Gastroesophageal sphincter (tissue), 4 donors: Measurements from ENCODE around the gene SEMA3C. TPM values are rescaled to one million over a fixed set of nuclear protein-coding genes. Genes with fewer than 3 reads are reported as not detected.

Experiments
- ATAC-seq: fragments of 150-250 bp; one replicate; pipeline ENCODE4 v1.9.1; 2016; ENCODE audit warnings: mild to moderate bottlenecking, moderate library complexity
- H3K27ac ChIP-seq, 4 donors: fragments of 200-600 bp; sonication (generic) in 3 of 4; 1 replicate in 3 of 4; 2 replicates in 1 of 4; pipeline ENCODE4 v1.5.1; 2016 to 2019
- H3K27me3 ChIP-seq: fragments of 200-600 bp; sonication (generic); one replicate; pipeline ENCODE4 v1.5.1; 2019
- H3K36me3 ChIP-seq, 2 donors: fragments of 200-600 bp; sonication (generic); one replicate each; pipeline ENCODE4 v1.5.1; 2019; ENCODE audit warnings: control low read depth in 1 of 2
- H3K4me1 ChIP-seq, 3 donors: fragments of 200-600 bp; sonication (generic); 1 replicate in 2 of 3; 2 replicates in 1 of 3; pipeline ENCODE4 v1.5.1; 2016 to 2019; ENCODE audit warnings: control low read depth in 2 of 3
- H3K4me3 ChIP-seq, 2 donors: fragments of 200-600 bp; sonication (generic); one replicate each; pipeline ENCODE4 v1.5.1; 2019; ENCODE audit warnings: mild to moderate bottlenecking in 1 of 2, moderate library complexity in 1 of 2
- H3K9me3 ChIP-seq, 3 donors: fragments of 200-600 bp; sonication (generic); one replicate each; pipeline ENCODE4 v1.5.1; 2017 to 2019; ENCODE audit warnings: control low read depth in 2 of 3
- EP300 ChIP-seq: sonication (generic); formaldehyde crosslinking; IDR thresholded peaks from one replicate; pipeline ENCODE4 v1.6.1; 2017; ENCODE audit warnings: antibody characterized with exemption, mild to moderate bottlenecking
- POLR2A ChIP-seq, 2 donors: fragments of 450-650 bp; IDR thresholded peaks; one replicate each; pipeline ENCODE4 v1.6.1; 2017; ENCODE audit warnings: antibody characterized with exemption in 2 of 2, mild to moderate bottlenecking in 2 of 2, moderate library complexity in 1 of 2
- POLR2AphosphoS5 ChIP-seq: sonication (generic); formaldehyde crosslinking; IDR thresholded peaks from one replicate; pipeline ENCODE4 v1.6.1; 2017; ENCODE audit warnings: antibody characterized with exemption
- WGBS, 2 donors: methylation state at CpG; one replicate each; pipeline ENCODE4 v1.1.5; 2018; ENCODE audit warnings: low coverage in 1 of 2; 5-methylcytosine and 5-hydroxymethylcytosine counted together
- total RNA-seq, 4 donors: library from RNA; depleted of rRNA; stranded (reverse); fragments of >200 nt; gene quantifications; one replicate each; pipeline ENCODE4 v1.1.0, GENCODE V29; 2016
- TF ChIP-seq, protein P1 (sequence below), 4 experiments: fragments of 200-600 bp in 2 of 4; fragments of 450-650 bp in 2 of 4; sonication (generic) in 1 of 4; IDR thresholded peaks; one replicate each; pipeline ENCODE4 v1.5.1; 2017 to 2019; ENCODE audit warnings: antibody characterized with exemption in 4 of 4, mild to moderate bottlenecking in 2 of 4, moderate library complexity in 2 of 4

SEMA3C gene
- total RNA-seq, 4 donors from 2014 or later = 115 to 189 (median 160) TPM

DNA sequence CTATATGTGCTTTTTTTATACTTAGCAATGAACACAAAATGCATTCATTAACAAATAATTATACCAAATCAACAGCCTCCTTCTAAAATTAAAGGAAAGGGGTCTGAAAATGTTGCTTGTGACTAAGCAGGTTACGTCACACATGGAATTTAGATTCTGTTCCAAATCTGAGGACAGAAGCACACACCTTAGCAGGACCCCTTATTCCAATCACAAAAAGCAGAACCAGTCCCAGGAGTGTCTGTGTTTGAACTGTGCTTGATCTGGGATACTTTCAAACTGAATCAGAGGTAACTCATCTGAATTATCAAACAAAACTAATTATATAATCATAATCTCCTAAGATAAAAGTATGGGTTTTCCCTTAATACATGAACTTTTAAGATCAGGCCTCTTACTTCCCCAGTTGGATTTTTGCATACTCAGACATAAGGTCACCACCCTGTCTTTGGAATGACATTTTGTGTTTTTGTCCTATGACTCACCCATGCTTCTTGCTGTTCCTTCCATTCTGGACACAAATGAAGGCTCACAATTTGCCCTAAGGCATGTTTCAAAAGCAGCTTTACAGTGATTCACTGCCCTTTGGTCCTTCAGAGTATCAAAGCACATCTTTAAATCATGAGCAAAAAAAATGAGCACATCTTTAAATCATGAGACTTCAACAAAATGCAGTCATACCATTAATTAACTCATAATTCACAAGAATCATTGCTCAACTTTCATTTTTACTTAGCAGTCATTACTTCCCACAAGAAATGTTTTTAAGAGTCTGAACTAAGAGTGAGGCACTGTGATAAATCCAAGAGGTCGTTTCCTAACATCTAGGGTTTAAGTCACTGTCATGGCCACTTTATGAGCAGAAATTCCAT lies 35.5 kb downstream of the SEMA3C start:
- H3K4me3 ChIP-seq = peak overlapping the region in 1 of 2 donors; percentile 8

DNA sequence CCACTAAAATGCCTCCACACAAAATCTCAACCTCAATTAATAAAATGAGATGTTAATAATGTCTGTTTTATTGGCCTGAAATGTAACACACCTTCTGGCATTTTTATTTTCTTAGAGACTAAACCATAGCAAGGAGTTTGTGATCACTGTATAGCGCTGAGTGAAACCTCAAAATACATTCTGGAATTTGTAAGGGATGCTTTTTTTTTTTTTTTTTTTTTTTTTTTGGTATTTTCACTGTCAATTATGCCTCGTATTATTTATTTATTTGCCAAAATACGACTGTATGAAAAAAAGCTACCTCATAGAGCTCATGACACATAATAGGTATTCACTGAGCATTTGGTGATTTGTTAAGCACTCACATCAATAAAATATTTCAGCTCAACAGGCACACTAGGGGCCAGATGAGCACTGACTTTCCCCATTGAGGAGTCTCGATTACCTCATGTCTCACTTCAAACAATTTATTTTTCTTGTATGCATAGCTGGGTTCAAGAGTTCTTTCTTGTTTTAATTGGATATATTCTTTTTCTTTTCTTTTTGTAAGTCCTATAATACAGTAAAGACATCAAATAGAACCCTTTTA lies 36.5 kb downstream of the SEMA3C start:
- H3K27me3 ChIP-seq = no peaks in the 10 kb centered on the region
- H3K4me1 ChIP-seq = peaks cover 6 to 77% (median 19%) of the 10 kb centered on the region in 3 donors
- peak overlapping the region in 2 of 4 donors; percentile 75 to 80 for H3K27ac ChIP-seq
- H3K9me3 ChIP-seq = no peaks in the 10 kb centered on the region
- H3K36me3 ChIP-seq = no peaks in the 10 kb centered on the region
- TF ChIP-seq EP300 (no peak), POLR2AphosphoS5 (no peak), POLR2A (IDR thresholded peaks at IDR 0.05) (no peak)
- TF ChIP-seq, protein P1, sequence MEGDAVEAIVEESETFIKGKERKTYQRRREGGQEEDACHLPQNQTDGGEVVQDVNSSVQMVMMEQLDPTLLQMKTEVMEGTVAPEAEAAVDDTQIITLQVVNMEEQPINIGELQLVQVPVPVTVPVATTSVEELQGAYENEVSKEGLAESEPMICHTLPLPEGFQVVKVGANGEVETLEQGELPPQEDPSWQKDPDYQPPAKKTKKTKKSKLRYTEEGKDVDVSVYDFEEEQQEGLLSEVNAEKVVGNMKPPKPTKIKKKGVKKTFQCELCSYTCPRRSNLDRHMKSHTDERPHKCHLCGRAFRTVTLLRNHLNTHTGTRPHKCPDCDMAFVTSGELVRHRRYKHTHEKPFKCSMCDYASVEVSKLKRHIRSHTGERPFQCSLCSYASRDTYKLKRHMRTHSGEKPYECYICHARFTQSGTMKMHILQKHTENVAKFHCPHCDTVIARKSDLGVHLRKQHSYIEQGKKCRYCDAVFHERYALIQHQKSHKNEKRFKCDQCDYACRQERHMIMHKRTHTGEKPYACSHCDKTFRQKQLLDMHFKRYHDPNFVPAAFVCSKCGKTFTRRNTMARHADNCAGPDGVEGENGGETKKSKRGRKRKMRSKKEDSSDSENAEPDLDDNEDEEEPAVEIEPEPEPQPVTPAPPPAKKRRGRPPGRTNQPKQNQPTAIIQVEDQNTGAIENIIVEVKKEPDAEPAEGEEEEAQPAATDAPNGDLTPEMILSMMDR (IDR thresholded peaks at IDR 0.05) = no peak
- no peak for ATAC-seq
- WGBS, 2 donors = 69 to 86% methylated on average over 3 to 4 of the region's 4 CpGs
- H3K4me3 ChIP-seq = no peak overlapping the region

More for the DNA sequence above, 35.5 kb downstream of the SEMA3C start:
- Histone ChIP-seq H3K27me3 (no peaks in the 10 kb centered on the region), H3K27ac (peak overlapping the region; percentile 74 to 80 (median 76)), H3K4me1 (peaks cover 6 to 74% (median 19%) of the 10 kb centered on the region in 3 donors), H3K36me3 (peaks cover 0 to 5% of the 10 kb centered on the region in 2 donors), H3K9me3 (no peaks in the 10 kb centered on the region)
- peak; percentile 91 for ATAC-seq
- 19 to 25% methylated on average over 2 of the region's 2 CpGs for WGBS, 2 donors
- TF ChIP-seq POLR2AphosphoS5 (peak; percentile 94), POLR2A (IDR thresholded peaks at IDR 0.05) (no peak)

DNA sequence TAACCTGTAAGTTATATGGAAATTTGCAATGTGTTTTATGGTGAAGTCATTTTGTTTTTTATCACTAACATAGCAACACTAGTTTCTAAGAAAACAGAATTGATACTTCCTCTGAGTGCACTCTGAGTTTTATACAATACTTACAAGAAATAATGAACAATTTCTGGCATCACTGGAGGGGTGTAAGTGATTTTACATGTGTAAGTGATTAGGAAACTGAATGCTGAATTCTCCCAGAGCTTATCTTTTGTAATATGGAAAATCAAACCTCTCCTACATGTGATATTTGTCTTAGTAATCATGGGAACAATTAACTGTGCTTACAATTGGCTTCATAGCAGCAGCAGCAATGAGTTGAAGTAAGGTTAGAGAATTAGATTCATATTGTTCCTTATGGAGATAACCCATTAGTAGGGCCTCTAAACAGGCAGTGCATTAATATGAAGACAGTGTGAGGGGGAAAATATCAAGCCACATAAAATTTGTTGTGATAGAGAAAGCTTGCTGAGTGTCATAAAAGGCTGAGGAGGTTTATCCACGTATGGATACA lies 37.4 kb downstream of the SEMA3C start:
- no peaks in the 10 kb centered on the region for H3K27me3 ChIP-seq
- WGBS, 2 donors = 33 to 88% methylated on average over 1 of the region's 1 CpG
- ATAC-seq = no peak
- H3K27ac ChIP-seq = peak overlapping the region in 3 of 4 donors; percentile 45 to 80 (median 75)
- peaks cover 6 to 83% (median 19%) of the 10 kb centered on the region in 3 donors for H3K4me1 ChIP-seq
- no peak overlapping the region for H3K4me3 ChIP-seq
- H3K9me3 ChIP-seq = no peaks in the 10 kb centered on the region
- TF ChIP-seq POLR2AphosphoS5 (no peak), EP300 (no peak), POLR2A (IDR thresholded peaks at IDR 0.05) (no peak)
- TF ChIP-seq, protein P1 (IDR thresholded peaks at IDR 0.05) = no peak
- H3K36me3 ChIP-seq = no peaks in the 10 kb centered on the region

DNA sequence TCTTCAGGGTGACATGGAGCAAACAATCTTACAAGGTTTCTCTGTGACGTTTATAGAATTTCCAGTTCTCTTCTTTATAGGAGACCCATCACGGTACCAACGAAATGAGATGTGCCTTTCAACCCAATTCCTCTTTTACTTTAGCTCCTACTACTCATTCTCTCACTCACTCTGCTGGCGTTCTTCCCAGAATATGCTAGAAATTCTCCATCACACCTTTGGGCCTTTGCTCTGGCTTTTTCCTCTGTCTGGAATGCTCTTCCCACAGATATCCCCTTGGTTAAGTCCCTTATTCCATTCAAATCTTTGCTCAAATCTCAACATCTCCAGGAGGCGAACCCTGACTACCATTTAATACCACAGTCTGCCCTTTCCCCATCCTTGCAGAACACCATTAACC lies 39.0 kb downstream of the SEMA3C start:
- Histone ChIP-seq H3K27ac (peak overlapping the region; percentile 5 to 80 (median 60)), H3K9me3 (no peaks in the 10 kb centered on the region), H3K4me3 (no peak overlapping the region), H3K36me3 (no peaks in the 10 kb centered on the region), H3K27me3 (no peaks in the 10 kb centered on the region), H3K4me1 (peaks cover 6 to 67% (median 19%) of the 10 kb centered on the region in 3 donors)
- no peak for TF ChIP-seq POLR2AphosphoS5
- TF ChIP-seq EP300 = no peak
- TF ChIP-seq POLR2A (IDR thresholded peaks at IDR 0.05) = no peak
- TF ChIP-seq, protein P1 (IDR thresholded peaks at IDR 0.05) = no peak
- 34 to 47% methylated on average over 5 of the region's 5 CpGs for WGBS, 2 donors
- ATAC-seq = no peak

DNA sequence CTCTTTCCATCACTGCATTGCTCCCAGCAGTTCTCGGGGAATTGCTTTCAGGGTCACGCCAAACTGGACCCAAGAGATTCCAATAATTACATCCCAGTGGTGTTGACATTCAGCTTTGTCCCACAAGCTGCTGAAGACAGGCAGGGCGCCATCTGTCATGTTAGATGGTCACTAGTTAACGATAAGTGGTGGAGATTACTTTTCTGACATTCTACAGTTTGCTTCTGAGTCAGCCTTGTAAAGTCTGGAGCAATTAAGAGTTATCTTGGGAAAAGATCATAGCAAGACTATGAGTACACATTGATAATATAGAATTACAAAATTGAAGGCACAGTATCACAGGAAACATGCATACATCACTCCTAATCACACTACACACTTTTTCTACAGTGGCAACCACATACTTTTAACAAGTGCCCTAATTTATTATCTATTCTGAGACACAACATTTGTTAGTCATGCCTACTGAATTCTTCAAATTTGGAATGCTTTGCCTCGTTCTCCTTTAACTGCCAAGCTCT lies 41.9 kb downstream of the SEMA3C start:
- Histone ChIP-seq H3K27me3 (no peaks in the 10 kb centered on the region), H3K27ac (peak overlapping the region in 1 of 4 donors; percentile 35), H3K4me1 (peaks cover 6 to 42% (median 8%) of the 10 kb centered on the region in 3 donors), H3K36me3 (no peaks in the 10 kb centered on the region), H3K9me3 (no peaks in the 10 kb centered on the region), H3K4me3 (no peak overlapping the region)
- ATAC-seq = no peak
- TF ChIP-seq, protein P1 (IDR thresholded peaks at IDR 0.05) = no peak
- TF ChIP-seq POLR2AphosphoS5 (no peak), EP300 (no peak), POLR2A (IDR thresholded peaks at IDR 0.05) (no peak)
- 45 to 60% methylated on average over 2 to 3 of the region's 5 CpGs for WGBS, 2 donors
